ENCODE results near the gene DHODH.

The DHODH gene

GRCh38 chr16:72008424-72009216 lies at the start of gene DHODH:
TSS of gene DHODH (plus strand) at chr16:72008744. CDS start at chr16:72008765, 21 bp downstream.
- peak; percentile 89 for TF ChIP-seq POLR2A (IDR thresholded peaks at IDR 0.05; ENCODE audit: low read length)
- no peak for TF ChIP-seq GATA1 (IDR thresholded peaks at IDR 0.05; ENCODE audit: low read depth, low read length)
- peak; percentile 98 for DNase-seq

GRCh38 chr16:71961066-71962039 lies 47.2 kb upstream of the DHODH start:
- DNase-seq: peak; percentile 75 to 86
- TF ChIP-seq POLR2A (IDR thresholded peaks at IDR 0.05; ENCODE audit: low read length): no peak
- no peak for TF ChIP-seq GATA1 (IDR thresholded peaks at IDR 0.05; ENCODE audit: low read depth, low read length)

- DNase-seq: no peak
- TF ChIP-seq POLR2A (IDR thresholded peaks at IDR 0.05; ENCODE audit: low read length) (no peak), GATA1 (IDR thresholded peaks at IDR 0.05; ENCODE audit: low read depth, low read length) (no peak)
Measured at GRCh38 chr16:71963125-71963875, 45.2 kb upstream of the DHODH start.

- no peak for DNase-seq
- no peak for TF ChIP-seq GATA1 (IDR thresholded peaks at IDR 0.05; ENCODE audit: low read depth, low read length)
- no peak for TF ChIP-seq POLR2A (IDR thresholded peaks at IDR 0.05; ENCODE audit: low read length)
Measured at GRCh38 chr16:71965223-71965622, 43.3 kb upstream of the DHODH start.

GRCh38 chr16:71966932-71967331 lies 41.6 kb upstream of the DHODH start:
- DNase-seq: no peak
- TF ChIP-seq GATA1 (IDR thresholded peaks at IDR 0.05; ENCODE audit: low read depth, low read length) (no peak), POLR2A (IDR thresholded peaks at IDR 0.05; ENCODE audit: low read length) (no peak)

- DNase-seq: no peak
- TF ChIP-seq POLR2A (IDR thresholded peaks at IDR 0.05; ENCODE audit: low read length): no peak
- no peak for TF ChIP-seq GATA1 (IDR thresholded peaks at IDR 0.05; ENCODE audit: low read depth, low read length)
Measured at GRCh38 chr16:71969353-71969752, 39.2 kb upstream of the DHODH start.

GRCh38 chr16:71971571-71971970 lies 37.0 kb upstream of the DHODH start:
- TF ChIP-seq POLR2A (IDR thresholded peaks at IDR 0.05; ENCODE audit: low read length) (no peak), GATA1 (IDR thresholded peaks at IDR 0.05; ENCODE audit: low read depth, low read length) (no peak)
- no peak for DNase-seq

- DNase-seq: no peak
- no peak for TF ChIP-seq GATA1 (IDR thresholded peaks at IDR 0.05; ENCODE audit: low read depth, low read length)
- no peak for TF ChIP-seq POLR2A (IDR thresholded peaks at IDR 0.05; ENCODE audit: low read length)
Measured at GRCh38 chr16:71972356-71972755, 36.2 kb upstream of the DHODH start.

- no peak for TF ChIP-seq POLR2A (IDR thresholded peaks at IDR 0.05; ENCODE audit: low read length)
- TF ChIP-seq GATA1 (IDR thresholded peaks at IDR 0.05; ENCODE audit: low read depth, low read length): no peak
- DNase-seq: no peak
Measured at GRCh38 chr16:71973001-71973400, 35.5 kb upstream of the DHODH start.

- DNase-seq: no peak
- TF ChIP-seq POLR2A (IDR thresholded peaks at IDR 0.05; ENCODE audit: low read length) (no peak), GATA1 (IDR thresholded peaks at IDR 0.05; ENCODE audit: low read depth, low read length) (no peak)
Measured at GRCh38 chr16:71974068-71974818, 34.3 kb upstream of the DHODH start.

- TF ChIP-seq POLR2A (IDR thresholded peaks at IDR 0.05; ENCODE audit: low read length): no peak
- no peak for TF ChIP-seq GATA1 (IDR thresholded peaks at IDR 0.05; ENCODE audit: low read depth, low read length)
- no peak for DNase-seq
Measured at GRCh38 chr16:71985262-71985974, 23.1 kb upstream of the DHODH start.

GRCh38 chr16:71986131-71986530 lies 22.4 kb upstream of the DHODH start:
- DNase-seq: no peak
- TF ChIP-seq POLR2A (IDR thresholded peaks at IDR 0.05; ENCODE audit: low read length): no peak
- no peak for TF ChIP-seq GATA1 (IDR thresholded peaks at IDR 0.05; ENCODE audit: low read depth, low read length)

All from erythroblast (primary cell).